Cardiac muscle cell (in vitro differentiated cells and primary cell): ENCODE results near the gene IL15RA. TPM values are rescaled to one million over a fixed set of nuclear protein-coding genes. Genes with fewer than 3 reads are reported as not detected.
"Not testable (repeated sequence)": the region's sequence is repeated elsewhere in the genome, so short reads cannot be mapped to it uniquely, and the experiment has no call there.

Experiments
- DNase-seq, 2 donors: peaks; one replicate each; pipeline versions ENCODE4 v3.0.0 to v3.0.0-alpha.2; 2010 to 2017; ENCODE audit warnings: low read depth in 1 of 2, low spot score in 1 of 2
- H3K27ac ChIP-seq: fragments of 200-600 bp; sonication (generic); 2 replicates; pipeline ENCODE4 v1.5.1; 2016
- H3K27me3 ChIP-seq: fragments of 200-600 bp; sonication (generic); 2 replicates; pipeline ENCODE4 v1.6.0; 2016; ENCODE audit warnings: control low read depth
- H3K36me3 ChIP-seq: fragments of 200-600 bp; sonication (generic); 2 replicates; pipeline ENCODE4 v1.5.1; 2016; ENCODE audit warnings: control low read depth
- H3K4me1 ChIP-seq: fragments of 200-600 bp; sonication (generic); 2 replicates; pipeline ENCODE4 v1.8.1; 2017; ENCODE audit warnings: low read depth, mild to moderate bottlenecking, mixed run types
- H3K4me3 ChIP-seq: fragments of 200-600 bp; sonication (generic); 2 replicates; pipeline ENCODE4 v1.5.1; 2016; ENCODE audit warnings: mild to moderate bottlenecking
- H3K9me3 ChIP-seq: fragments of 200-600 bp; sonication (generic); 2 replicates; pipeline ENCODE4 v1.5.1; 2017; ENCODE audit warnings: low read depth, mild to moderate bottlenecking, control low read depth
- polyA plus RNA-seq: library from polyadenylated mRNA; unstranded; fragments of >200 nt; fragmentation: Nextera tagmentation; extraction: Ambion mirVana; gene quantifications from 2 replicates; pipeline ENCODE4 v1.2.1, GENCODE V29; 2016
- total RNA-seq: library from RNA; depleted of rRNA; stranded (reverse); fragments of >200 nt; gene quantifications from 2 replicates; pipeline ENCODE4 v1.2.3, GENCODE V29; 2016
- TF ChIP-seq, protein P1 (sequence below): IDR thresholded peaks from 2 replicates; pipeline ENCODE4 v1.5.1; 2012; ENCODE audit warnings: low read depth, mild to moderate bottlenecking, low read length

The IL15RA gene
- total and polyA plus RNA-seq, 2 experiments from 2014 or later: 0.27 to 1.4 TPM

DNA sequence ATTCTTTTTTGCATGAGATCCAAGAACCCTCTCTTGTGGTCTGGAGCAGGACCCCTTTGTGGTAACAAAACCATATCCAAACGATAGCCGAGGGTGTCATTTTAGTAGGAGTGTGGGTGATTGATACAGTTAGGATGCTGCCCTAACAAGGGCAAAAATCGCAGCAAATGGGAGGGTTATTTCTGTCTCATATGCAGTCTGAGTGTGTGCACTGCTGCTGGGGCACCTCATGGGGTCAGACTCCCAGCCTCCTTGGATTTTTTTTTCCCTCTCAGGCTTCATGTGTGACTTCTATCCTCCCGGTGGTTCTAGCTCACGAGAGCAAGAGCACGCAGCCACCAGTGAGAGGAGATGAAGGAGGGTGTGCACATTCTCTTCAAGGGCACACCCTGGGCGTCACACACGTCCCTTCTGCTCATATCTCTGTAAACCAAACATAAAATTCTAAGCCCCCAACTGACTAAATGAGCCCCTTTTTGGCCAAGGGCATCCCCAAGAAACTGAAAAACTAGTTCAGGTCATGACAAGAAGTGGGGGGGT, 28.6 kb upstream of the IL15RA start:
- no peak for DNase-seq
- Histone ChIP-seq H3K4me1 (no peaks in the 10 kb centered on the region), H3K27me3 (no peaks in the 10 kb centered on the region), H3K27ac (no peak overlapping the region), H3K4me3 (no peak overlapping the region), H3K9me3 (no peaks in the 10 kb centered on the region), H3K36me3 (no peaks in the 10 kb centered on the region)
- TF ChIP-seq, protein P1, sequence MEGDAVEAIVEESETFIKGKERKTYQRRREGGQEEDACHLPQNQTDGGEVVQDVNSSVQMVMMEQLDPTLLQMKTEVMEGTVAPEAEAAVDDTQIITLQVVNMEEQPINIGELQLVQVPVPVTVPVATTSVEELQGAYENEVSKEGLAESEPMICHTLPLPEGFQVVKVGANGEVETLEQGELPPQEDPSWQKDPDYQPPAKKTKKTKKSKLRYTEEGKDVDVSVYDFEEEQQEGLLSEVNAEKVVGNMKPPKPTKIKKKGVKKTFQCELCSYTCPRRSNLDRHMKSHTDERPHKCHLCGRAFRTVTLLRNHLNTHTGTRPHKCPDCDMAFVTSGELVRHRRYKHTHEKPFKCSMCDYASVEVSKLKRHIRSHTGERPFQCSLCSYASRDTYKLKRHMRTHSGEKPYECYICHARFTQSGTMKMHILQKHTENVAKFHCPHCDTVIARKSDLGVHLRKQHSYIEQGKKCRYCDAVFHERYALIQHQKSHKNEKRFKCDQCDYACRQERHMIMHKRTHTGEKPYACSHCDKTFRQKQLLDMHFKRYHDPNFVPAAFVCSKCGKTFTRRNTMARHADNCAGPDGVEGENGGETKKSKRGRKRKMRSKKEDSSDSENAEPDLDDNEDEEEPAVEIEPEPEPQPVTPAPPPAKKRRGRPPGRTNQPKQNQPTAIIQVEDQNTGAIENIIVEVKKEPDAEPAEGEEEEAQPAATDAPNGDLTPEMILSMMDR: no peak

GRCh38 chr10:6005161-6005804, 27.9 kb upstream of the IL15RA start:
- H3K9me3 ChIP-seq, DNase-seq, H3K4me3 ChIP-seq, H3K4me1 ChIP-seq, H3K27ac ChIP-seq, H3K36me3 ChIP-seq, H3K27me3 ChIP-seq: not testable (repeated sequence)

- peak in 1 of 2 donors; percentile 7 for DNase-seq
- TF ChIP-seq, protein P1: no peak
- Histone ChIP-seq H3K27me3 (no peaks in the 10 kb centered on the region), H3K4me3 (no peak overlapping the region), H3K9me3 (no peaks in the 10 kb centered on the region), H3K4me1 (no peaks in the 10 kb centered on the region), H3K36me3 (no peaks in the 10 kb centered on the region), H3K27ac (no peak overlapping the region)
These were observed 25.6 kb upstream of the IL15RA start for GRCh38 chr10:6002809-6003510.

DNA sequence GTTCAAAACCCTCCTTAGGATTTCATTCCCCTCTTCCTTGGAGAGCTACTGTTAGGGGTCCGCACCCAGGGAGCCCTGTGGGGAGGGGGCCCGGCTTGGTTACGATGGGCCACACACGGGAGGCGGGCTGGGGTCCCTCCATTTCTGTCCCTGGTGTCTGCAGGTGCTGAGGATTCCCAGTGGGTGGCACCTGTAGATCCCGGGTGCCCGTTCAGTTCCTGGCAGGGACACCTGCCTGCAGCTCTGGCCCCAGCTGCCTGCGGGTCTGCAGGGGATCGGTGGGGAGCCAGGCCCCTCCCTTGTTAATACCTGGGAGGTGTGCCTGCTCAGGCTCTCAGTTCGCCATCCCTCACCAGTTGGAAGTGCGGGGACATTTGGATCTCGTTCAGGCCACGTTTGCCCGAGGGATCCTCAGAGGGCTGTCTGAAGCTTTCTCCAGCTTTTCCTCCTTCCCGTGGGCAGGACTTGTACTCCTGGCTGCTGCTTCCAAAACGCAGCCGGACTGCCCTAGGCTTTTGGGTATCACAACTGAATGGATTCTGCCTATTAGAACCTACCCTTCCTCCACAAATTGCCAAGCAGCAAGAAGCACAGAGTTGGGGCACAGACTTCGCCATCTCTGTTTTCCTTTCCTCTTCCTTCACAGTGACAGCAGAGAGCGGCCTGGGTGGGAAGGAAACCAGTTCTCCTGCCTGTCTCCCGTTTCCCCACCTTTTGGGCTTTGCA, 22.3 kb upstream of the IL15RA start:
- Histone ChIP-seq H3K36me3 (no peaks in the 10 kb centered on the region), H3K4me1 (no peaks in the 10 kb centered on the region), H3K27ac (no peak overlapping the region), H3K27me3 (no peaks in the 10 kb centered on the region), H3K9me3 (no peaks in the 10 kb centered on the region), H3K4me3 (no peak overlapping the region)
- TF ChIP-seq, protein P1: no peak
- no peak for DNase-seq

DNA sequence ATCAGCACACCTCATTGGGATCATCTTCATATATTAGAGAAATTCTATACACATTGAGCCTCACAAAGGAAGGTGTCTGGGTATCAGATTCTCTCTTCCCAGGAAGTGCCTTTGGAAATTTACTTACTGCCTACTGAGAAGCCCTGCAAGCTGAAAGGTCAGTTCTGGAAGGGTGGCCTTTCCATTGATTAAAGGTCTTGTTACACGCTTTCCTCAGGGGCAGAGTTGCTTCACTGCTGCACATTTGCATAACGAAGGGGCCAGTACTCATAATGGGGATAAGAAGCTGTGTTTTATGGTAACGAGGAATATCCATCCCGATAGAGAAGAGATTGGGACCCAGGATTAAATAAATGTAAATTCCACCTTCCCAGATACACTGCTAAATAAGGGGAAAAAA, 19.4 kb upstream of the IL15RA start:
- DNase-seq: no peak
- no peaks in the 10 kb centered on the region for H3K36me3 ChIP-seq
- TF ChIP-seq, protein P1: no peak
- H3K27me3 ChIP-seq: no peaks in the 10 kb centered on the region
- H3K9me3 ChIP-seq: no peaks in the 10 kb centered on the region
- H3K4me3 ChIP-seq: no peak overlapping the region
- H3K27ac ChIP-seq: no peak overlapping the region
- no peaks in the 10 kb centered on the region for H3K4me1 ChIP-seq

- Histone ChIP-seq H3K36me3 (no peaks in the 10 kb centered on the region), H3K9me3 (no peaks in the 10 kb centered on the region), H3K4me1 (no peaks in the 10 kb centered on the region), H3K27me3 (no peaks in the 10 kb centered on the region), H3K4me3 (no peak overlapping the region), H3K27ac (no peak overlapping the region)
- no peak for DNase-seq
- TF ChIP-seq, protein P1: no peak
These were observed 15.1 kb upstream of the IL15RA start for GRCh38 chr10:5992398-5992797.
